ENCODE results near the gene ARL17A. TPM values are rescaled to one million over a fixed set of nuclear protein-coding genes. Genes with fewer than 3 reads are reported as not detected.
"Not testable (repeated sequence)": the region's sequence is repeated elsewhere in the genome, so short reads cannot be mapped to it uniquely, and the experiment has no call there.

Gene ARL17A
- total RNA-seq, 1 experiment from 2014 or later, result 12.9 TPM

DNA sequence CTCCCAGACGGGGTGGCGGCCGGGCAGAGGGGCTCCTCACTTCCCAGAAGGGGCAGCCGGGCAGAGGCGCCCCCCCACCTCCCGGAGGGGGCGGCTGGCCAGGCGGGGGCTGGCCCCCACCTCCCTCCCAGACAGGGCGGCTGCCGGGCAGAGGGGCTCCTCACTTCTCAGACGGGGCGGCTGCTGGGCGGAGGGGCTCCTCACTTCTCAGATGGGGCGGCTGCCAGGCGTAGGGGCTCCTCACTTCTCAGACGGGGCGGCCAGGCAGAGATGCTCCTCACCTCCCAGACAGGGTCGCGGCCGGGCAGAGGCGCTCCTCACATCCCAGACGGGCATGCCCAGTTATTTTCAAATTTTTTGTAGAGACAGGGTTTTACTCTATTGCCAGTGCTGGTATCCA is 44.8 kb downstream of the ARL17A start:
- H3K4me3 ChIP-seq (ENCODE audit: low read depth, low read length, poor library complexity, severe bottlenecking); POLR2A ChIA-PET (ENCODE audit: low non-redundant PET); H3K27ac ChIP-seq (ENCODE audit: low read depth, low read length, poor library complexity, severe bottlenecking); H3K4me1 ChIP-seq (ENCODE audit: insufficient read depth, low read length, poor library complexity, severe bottlenecking); BruUV-seq (replicated peaks); DNase-seq (ENCODE audit: low spot score); H3K36me3 ChIP-seq (ENCODE audit: insufficient read depth, low read length, poor library complexity, severe bottlenecking); intact Hi-C loops (cut with micrococcal nuclease; ENCODE audit: unreplicated experiment); CTCF ChIA-PET; H3K27me3 ChIP-seq (replicated peaks; ENCODE audit: insufficient read depth, low read depth, low read length, poor library complexity); H3K9me3 ChIP-seq (ENCODE audit: low read depth, low read length, poor library complexity, severe bottlenecking): not testable (repeated sequence)

GRCh38 chr17:46512168-46512567 is 67.3 kb downstream of the ARL17A start, which contains the start of gene LRRC37A2:
Gene LRRC37A2, plus strand, starts transcription at chr17:46512468. Its CDS starts 245 bp downstream, at chr17:46512713.
- POLR2A ChIA-PET (ENCODE audit: low non-redundant PET); H3K4me3 ChIP-seq (ENCODE audit: low read depth, low read length, poor library complexity, severe bottlenecking); H3K36me3 ChIP-seq (ENCODE audit: insufficient read depth, low read length, poor library complexity, severe bottlenecking); H3K27ac ChIP-seq (ENCODE audit: low read depth, low read length, poor library complexity, severe bottlenecking); intact Hi-C loops (cut with micrococcal nuclease; ENCODE audit: unreplicated experiment); H3K27me3 ChIP-seq (replicated peaks; ENCODE audit: insufficient read depth, low read depth, low read length, poor library complexity); CTCF ChIA-PET; BruUV-seq (replicated peaks); H3K9me3 ChIP-seq (ENCODE audit: low read depth, low read length, poor library complexity, severe bottlenecking); DNase-seq (ENCODE audit: low spot score); H3K4me1 ChIP-seq (ENCODE audit: insufficient read depth, low read length, poor library complexity, severe bottlenecking): not testable (repeated sequence)

DNA sequence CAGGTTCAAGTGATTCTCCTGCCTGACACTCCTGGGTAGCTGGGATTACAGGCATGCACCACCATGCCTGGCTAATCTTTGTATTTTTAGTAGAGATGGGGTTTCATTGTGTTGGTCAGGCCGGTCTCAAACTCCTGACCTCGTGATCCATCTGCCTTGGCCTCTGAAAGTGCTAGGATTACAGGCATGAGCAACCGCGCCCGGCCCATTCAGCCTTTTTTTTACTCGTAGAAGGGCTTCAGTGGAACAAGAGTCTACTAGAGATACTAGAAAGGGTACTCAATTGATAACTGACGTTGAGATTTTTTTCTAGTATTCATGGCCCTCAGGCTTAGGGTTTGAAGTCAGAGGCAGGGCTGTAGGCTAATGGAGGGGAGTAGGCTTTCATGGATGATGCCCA is 73.6 kb downstream of the ARL17A start:
- H3K27me3 ChIP-seq (replicated peaks; ENCODE audit: insufficient read depth, low read depth, low read length, poor library complexity); H3K27ac ChIP-seq (ENCODE audit: low read depth, low read length, poor library complexity, severe bottlenecking); H3K9me3 ChIP-seq (ENCODE audit: low read depth, low read length, poor library complexity, severe bottlenecking); H3K4me1 ChIP-seq (ENCODE audit: insufficient read depth, low read length, poor library complexity, severe bottlenecking); POLR2A ChIA-PET (ENCODE audit: low non-redundant PET); H3K4me3 ChIP-seq (ENCODE audit: low read depth, low read length, poor library complexity, severe bottlenecking); BruUV-seq (replicated peaks); H3K36me3 ChIP-seq (ENCODE audit: insufficient read depth, low read length, poor library complexity, severe bottlenecking); DNase-seq (ENCODE audit: low spot score); CTCF ChIA-PET; intact Hi-C loops (cut with micrococcal nuclease; ENCODE audit: unreplicated experiment): not testable (repeated sequence)

GRCh38 chr17:46499437-46500139 is 79.9 kb downstream of the ARL17A start:
- intact Hi-C loops (cut with micrococcal nuclease; ENCODE audit: unreplicated experiment); H3K36me3 ChIP-seq (ENCODE audit: insufficient read depth, low read length, poor library complexity, severe bottlenecking); DNase-seq (ENCODE audit: low spot score); H3K9me3 ChIP-seq (ENCODE audit: low read depth, low read length, poor library complexity, severe bottlenecking); H3K27me3 ChIP-seq (replicated peaks; ENCODE audit: insufficient read depth, low read depth, low read length, poor library complexity); H3K27ac ChIP-seq (ENCODE audit: low read depth, low read length, poor library complexity, severe bottlenecking); H3K4me3 ChIP-seq (ENCODE audit: low read depth, low read length, poor library complexity, severe bottlenecking); CTCF ChIA-PET; POLR2A ChIA-PET (ENCODE audit: low non-redundant PET); H3K4me1 ChIP-seq (ENCODE audit: insufficient read depth, low read length, poor library complexity, severe bottlenecking); BruUV-seq (replicated peaks): not testable (repeated sequence)

DNA sequence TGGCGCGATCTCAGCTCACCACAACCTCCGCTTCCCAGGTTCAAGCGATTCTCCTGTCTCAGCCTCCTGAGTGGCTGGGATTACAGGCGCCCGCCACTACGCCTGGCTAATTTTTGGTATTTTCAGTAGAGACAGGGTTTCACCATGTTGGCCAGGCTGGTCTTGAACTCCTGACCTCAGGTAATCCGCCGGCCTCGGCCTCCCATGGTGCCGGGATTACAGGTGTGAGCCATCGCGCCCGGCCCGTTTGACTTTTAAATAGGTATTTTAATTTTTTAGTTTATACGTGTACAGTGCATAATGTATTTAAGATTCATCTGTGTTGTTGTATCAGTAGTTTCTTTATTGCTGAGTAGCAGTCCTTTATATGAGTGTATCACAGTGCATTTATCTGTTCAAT is 87.5 kb downstream of the ARL17A start:
- H3K27me3 ChIP-seq (replicated peaks; ENCODE audit: insufficient read depth, low read depth, low read length, poor library complexity); POLR2A ChIA-PET (ENCODE audit: low non-redundant PET); H3K4me1 ChIP-seq (ENCODE audit: insufficient read depth, low read length, poor library complexity, severe bottlenecking); H3K9me3 ChIP-seq (ENCODE audit: low read depth, low read length, poor library complexity, severe bottlenecking); H3K4me3 ChIP-seq (ENCODE audit: low read depth, low read length, poor library complexity, severe bottlenecking); BruUV-seq (replicated peaks); intact Hi-C loops (cut with micrococcal nuclease; ENCODE audit: unreplicated experiment); DNase-seq (ENCODE audit: low spot score); H3K36me3 ChIP-seq (ENCODE audit: insufficient read depth, low read length, poor library complexity, severe bottlenecking); H3K27ac ChIP-seq (ENCODE audit: low read depth, low read length, poor library complexity, severe bottlenecking); CTCF ChIA-PET: not testable (repeated sequence)

GRCh38 chr17:46481310-46481709 is 98.2 kb downstream of the ARL17A start:
- intact Hi-C loops (cut with micrococcal nuclease; ENCODE audit: unreplicated experiment); DNase-seq (ENCODE audit: low spot score); POLR2A ChIA-PET (ENCODE audit: low non-redundant PET); H3K4me1 ChIP-seq (ENCODE audit: insufficient read depth, low read length, poor library complexity, severe bottlenecking); H3K27me3 ChIP-seq (replicated peaks; ENCODE audit: insufficient read depth, low read depth, low read length, poor library complexity); H3K36me3 ChIP-seq (ENCODE audit: insufficient read depth, low read length, poor library complexity, severe bottlenecking); H3K9me3 ChIP-seq (ENCODE audit: low read depth, low read length, poor library complexity, severe bottlenecking); H3K4me3 ChIP-seq (ENCODE audit: low read depth, low read length, poor library complexity, severe bottlenecking); BruUV-seq (replicated peaks); CTCF ChIA-PET; H3K27ac ChIP-seq (ENCODE audit: low read depth, low read length, poor library complexity, severe bottlenecking): not testable (repeated sequence)

DNA sequence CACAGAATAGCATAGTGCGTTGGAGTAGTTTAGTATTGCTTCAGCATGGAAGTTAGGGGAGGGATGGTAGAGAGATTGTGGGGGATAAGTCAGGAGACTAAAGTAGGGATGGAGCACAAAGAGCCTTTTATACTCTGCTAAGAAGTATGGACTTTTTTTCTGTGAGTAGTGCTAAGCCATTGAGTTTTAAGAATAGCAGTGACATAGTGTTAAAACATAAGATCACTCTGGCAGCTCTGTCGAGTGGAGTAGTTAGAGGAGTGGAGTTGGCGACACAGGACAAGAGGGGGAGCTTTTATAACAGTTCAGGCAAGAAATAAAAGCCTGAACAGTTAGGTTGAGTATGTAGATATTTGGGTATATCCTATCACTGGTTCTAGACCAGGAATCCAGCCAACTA is 100.7 kb downstream of the ARL17A start:
- H3K4me1 ChIP-seq (ENCODE audit: insufficient read depth, low read length, poor library complexity, severe bottlenecking); H3K9me3 ChIP-seq (ENCODE audit: low read depth, low read length, poor library complexity, severe bottlenecking); BruUV-seq (replicated peaks); intact Hi-C loops (cut with micrococcal nuclease; ENCODE audit: unreplicated experiment); H3K27me3 ChIP-seq (replicated peaks; ENCODE audit: insufficient read depth, low read depth, low read length, poor library complexity); CTCF ChIA-PET; H3K27ac ChIP-seq (ENCODE audit: low read depth, low read length, poor library complexity, severe bottlenecking); POLR2A ChIA-PET (ENCODE audit: low non-redundant PET); DNase-seq (ENCODE audit: low spot score); H3K36me3 ChIP-seq (ENCODE audit: insufficient read depth, low read length, poor library complexity, severe bottlenecking); H3K4me3 ChIP-seq (ENCODE audit: low read depth, low read length, poor library complexity, severe bottlenecking): not testable (repeated sequence)

GRCh38 chr17:46475583-46475982 is 103.9 kb downstream of the ARL17A start:
- H3K27me3 ChIP-seq (replicated peaks; ENCODE audit: insufficient read depth, low read depth, low read length, poor library complexity); H3K36me3 ChIP-seq (ENCODE audit: insufficient read depth, low read length, poor library complexity, severe bottlenecking); H3K4me1 ChIP-seq (ENCODE audit: insufficient read depth, low read length, poor library complexity, severe bottlenecking); intact Hi-C loops (cut with micrococcal nuclease; ENCODE audit: unreplicated experiment); BruUV-seq (replicated peaks); CTCF ChIA-PET; H3K9me3 ChIP-seq (ENCODE audit: low read depth, low read length, poor library complexity, severe bottlenecking); POLR2A ChIA-PET (ENCODE audit: low non-redundant PET); DNase-seq (ENCODE audit: low spot score); H3K4me3 ChIP-seq (ENCODE audit: low read depth, low read length, poor library complexity, severe bottlenecking); H3K27ac ChIP-seq (ENCODE audit: low read depth, low read length, poor library complexity, severe bottlenecking): not testable (repeated sequence)

Measured in A673 (cell line).